Neutrophil (primary cell): ENCODE results near the gene BFSP1.

ENCODE experiments used
- H3K27ac ChIP-seq: fragments of 200-600 bp; sonication (generic); 2 replicates; pipeline ENCODE4 v1.5.1; 2016; ENCODE audit warnings: mild to moderate bottlenecking, moderate library complexity
- H3K27me3 ChIP-seq: fragments of 200-600 bp; sonication (generic); 2 replicates; pipeline ENCODE4 v1.6.0; 2016; ENCODE audit warnings: mild to moderate bottlenecking
- H3K36me3 ChIP-seq: fragments of 200-600 bp; sonication (generic); 2 replicates; pipeline ENCODE4 v1.5.1; 2017
- H3K4me1 ChIP-seq, 2 experiments: fragments of 200-600 bp in 1 of 2; sonication (generic) in 1 of 2; 1 replicate in 1 of 2; 2 replicates in 1 of 2; pipeline versions ENCODE4 v1.5.1 to v1.6.1; 2013 to 2016; ENCODE audit warnings: low read depth in 1 of 2, low read length in 1 of 2, mild to moderate bottlenecking in 1 of 2, moderate library complexity in 1 of 2; ENCODE audit not compliant: control insufficient read depth in 1 of 2, insufficient read depth in 1 of 2
- H3K4me3 ChIP-seq, 2 experiments: fragments of 200-600 bp in 1 of 2; sonication (generic) in 1 of 2; 1 replicate in 1 of 2; 2 replicates in 1 of 2; pipeline ENCODE4 v1.5.1; 2013 to 2016; ENCODE audit warnings: low read depth in 1 of 2, low read length in 1 of 2, mild to moderate bottlenecking in 1 of 2, moderate library complexity in 1 of 2
- H3K9me3 ChIP-seq: fragments of 200-600 bp; sonication (generic); 2 replicates; pipeline ENCODE4 v1.5.1; 2016
- TF ChIP-seq, protein P1 (sequence below): fragments of 200-600 bp; sonication (generic); IDR thresholded peaks from 2 replicates; pipeline ENCODE4 v1.5.1; 2016; ENCODE audit warnings: antibody characterized with exemption

Gene BFSP1

GRCh38 chr20:17534077-17534476 is 2.9 kb upstream of the BFSP1 start:
- TF ChIP-seq, protein P1, sequence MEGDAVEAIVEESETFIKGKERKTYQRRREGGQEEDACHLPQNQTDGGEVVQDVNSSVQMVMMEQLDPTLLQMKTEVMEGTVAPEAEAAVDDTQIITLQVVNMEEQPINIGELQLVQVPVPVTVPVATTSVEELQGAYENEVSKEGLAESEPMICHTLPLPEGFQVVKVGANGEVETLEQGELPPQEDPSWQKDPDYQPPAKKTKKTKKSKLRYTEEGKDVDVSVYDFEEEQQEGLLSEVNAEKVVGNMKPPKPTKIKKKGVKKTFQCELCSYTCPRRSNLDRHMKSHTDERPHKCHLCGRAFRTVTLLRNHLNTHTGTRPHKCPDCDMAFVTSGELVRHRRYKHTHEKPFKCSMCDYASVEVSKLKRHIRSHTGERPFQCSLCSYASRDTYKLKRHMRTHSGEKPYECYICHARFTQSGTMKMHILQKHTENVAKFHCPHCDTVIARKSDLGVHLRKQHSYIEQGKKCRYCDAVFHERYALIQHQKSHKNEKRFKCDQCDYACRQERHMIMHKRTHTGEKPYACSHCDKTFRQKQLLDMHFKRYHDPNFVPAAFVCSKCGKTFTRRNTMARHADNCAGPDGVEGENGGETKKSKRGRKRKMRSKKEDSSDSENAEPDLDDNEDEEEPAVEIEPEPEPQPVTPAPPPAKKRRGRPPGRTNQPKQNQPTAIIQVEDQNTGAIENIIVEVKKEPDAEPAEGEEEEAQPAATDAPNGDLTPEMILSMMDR = no peak
- Histone ChIP-seq H3K4me3 (no peak overlapping the region), H3K27ac (no peak overlapping the region), H3K36me3 (no peaks in the 10 kb centered on the region), H3K27me3 (peaks cover 34% of the 10 kb centered on the region), H3K4me1 (peaks cover 8 to 10% of the 10 kb centered on the region in 2 experiments), H3K9me3 (no peaks in the 10 kb centered on the region)

GRCh38 chr20:17533396-17533795 is 2.2 kb upstream of the BFSP1 start:
- Histone ChIP-seq H3K27ac (no peak overlapping the region), H3K4me3 (no peak overlapping the region), H3K9me3 (no peaks in the 10 kb centered on the region), H3K27me3 (peaks cover 39% of the 10 kb centered on the region), H3K4me1 (peaks cover 8 to 10% of the 10 kb centered on the region in 2 experiments), H3K36me3 (no peaks in the 10 kb centered on the region)
- TF ChIP-seq, protein P1 = no peak

GRCh38 chr20:17531665-17532025 is 466 bp upstream of the BFSP1 start:
- H3K36me3 ChIP-seq = no peaks in the 10 kb centered on the region
- H3K9me3 ChIP-seq = no peaks in the 10 kb centered on the region
- TF ChIP-seq, protein P1 = no peak
- H3K27me3 ChIP-seq = peaks cover 39% of the 10 kb centered on the region
- no peak overlapping the region for H3K27ac ChIP-seq
- H3K4me1 ChIP-seq = peaks cover 8 to 10% of the 10 kb centered on the region in 2 experiments
- H3K4me3 ChIP-seq = peak overlapping the region in 1 of 2 experiments; percentile 36

DNA sequence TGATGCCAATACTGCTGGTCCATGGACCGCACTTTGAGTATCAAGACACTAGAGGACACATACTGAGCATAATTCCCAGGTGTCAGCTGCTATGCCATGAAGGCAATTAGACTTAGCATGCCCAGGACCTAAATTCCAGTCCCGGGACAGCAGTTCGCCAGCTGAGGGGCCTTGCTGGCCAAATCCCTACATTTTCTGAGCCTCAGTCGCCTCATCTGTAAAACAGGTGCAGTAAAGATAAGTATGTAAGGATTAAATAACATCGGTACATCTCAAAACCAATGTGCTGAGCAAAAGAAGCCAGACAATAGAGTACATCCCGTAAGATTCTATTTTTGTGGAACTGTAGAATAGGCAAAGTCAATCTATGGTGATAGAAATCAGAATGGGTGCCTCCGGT is 1.0 kb downstream of the BFSP1 start:
- TF ChIP-seq, protein P1 = no peak
- Histone ChIP-seq H3K27me3 (peaks cover 39% of the 10 kb centered on the region), H3K36me3 (no peaks in the 10 kb centered on the region)

GRCh38 chr20:17529586-17529985 is 1.6 kb downstream of the BFSP1 start:
- no peaks in the 10 kb centered on the region for H3K36me3 ChIP-seq
- no peak overlapping the region for H3K27ac ChIP-seq
- TF ChIP-seq, protein P1 = no peak
- H3K27me3 ChIP-seq = peaks cover 44% of the 10 kb centered on the region
- no peak overlapping the region for H3K4me3 ChIP-seq
- H3K4me1 ChIP-seq = peaks cover 8 to 10% of the 10 kb centered on the region in 2 experiments
- no peaks in the 10 kb centered on the region for H3K9me3 ChIP-seq

More for the DNA sequence above, 1.0 kb downstream of the BFSP1 start:
- peaks cover 8 to 10% of the 10 kb centered on the region in 2 experiments for H3K4me1 ChIP-seq
- H3K4me3 ChIP-seq = no peak overlapping the region
- H3K27ac ChIP-seq = no peak overlapping the region
- H3K9me3 ChIP-seq = no peaks in the 10 kb centered on the region

- Histone ChIP-seq H3K4me3 (no peak overlapping the region), H3K27me3 (peaks cover 26% of the 10 kb centered on the region)
- TF ChIP-seq, protein P1 = no peak
Observed at GRCh38 chr20:17525650-17526049, 5.5 kb downstream of the BFSP1 start.

More at GRCh38 chr20:17525650-17526049, 5.5 kb downstream of the BFSP1 start:
- Histone ChIP-seq H3K4me1 (peaks cover under 1 to 1% of the 10 kb centered on the region in 2 experiments), H3K27ac (no peak overlapping the region), H3K36me3 (no peaks in the 10 kb centered on the region), H3K9me3 (no peaks in the 10 kb centered on the region)
